ENCODE results near the gene CDS2. TPM values are rescaled to one million over a fixed set of nuclear protein-coding genes. Genes with fewer than 3 reads are reported as not detected.

Gene CDS2
- total RNA-seq, 1 donor from 2014 or later, result 23.4 TPM

GRCh38 chr20:5114403-5114802 is 12.4 kb upstream of the CDS2 start:
- peaks cover 10% of the 10 kb centered on the region for H3K36me3 ChIP-seq (ENCODE audit: control insufficient read depth, insufficient read depth, low read length)
- DNase-seq (ENCODE audit: low read depth), result no peak
- TF ChIP-seq CTCF (IDR thresholded peaks at IDR 0.05; ENCODE audit: insufficient read depth, low read length, severe bottlenecking), result no peak

GRCh38 chr20:5116875-5117274 is 9.9 kb upstream of the CDS2 start:
- no peaks in the 10 kb centered on the region for H3K27me3 ChIP-seq (ENCODE audit: control insufficient read depth, insufficient read depth, low read length)
- no peak for TF ChIP-seq CTCF (IDR thresholded peaks at IDR 0.05; ENCODE audit: insufficient read depth, low read length, severe bottlenecking)
- peaks cover 8% of the 10 kb centered on the region for H3K36me3 ChIP-seq (ENCODE audit: control insufficient read depth, insufficient read depth, low read length)
- DNase-seq (ENCODE audit: low read depth) (no peak), FAIRE-seq (no peak)
- H3K4me3 ChIP-seq (ENCODE audit: low read depth, low read length), result no peak overlapping the region

More at GRCh38 chr20:5114403-5114802, 12.4 kb upstream of the CDS2 start:
- Histone ChIP-seq H3K27me3 (ENCODE audit: control insufficient read depth, insufficient read depth, low read length) (no peaks in the 10 kb centered on the region), H3K4me3 (ENCODE audit: low read depth, low read length) (no peak overlapping the region)
- no peak for FAIRE-seq

- DNase-seq (ENCODE audit: low read depth), result peak; percentile 3
- H3K4me3 ChIP-seq (ENCODE audit: low read depth, low read length), result peak overlapping the region; percentile 55
- FAIRE-seq, result no peak
- H3K36me3 ChIP-seq (ENCODE audit: control insufficient read depth, insufficient read depth, low read length), result peaks cover 8% of the 10 kb centered on the region
- TF ChIP-seq CTCF (IDR thresholded peaks at IDR 0.05; ENCODE audit: insufficient read depth, low read length, severe bottlenecking), result no peak
- no peaks in the 10 kb centered on the region for H3K27me3 ChIP-seq (ENCODE audit: control insufficient read depth, insufficient read depth, low read length)
These were observed 8.3 kb upstream of the CDS2 start for GRCh38 chr20:5118220-5119142.

GRCh38 chr20:5119143-5119434 is 7.7 kb upstream of the CDS2 start:
- peaks cover 8% of the 10 kb centered on the region for H3K36me3 ChIP-seq (ENCODE audit: control insufficient read depth, insufficient read depth, low read length)
- H3K4me3 ChIP-seq (ENCODE audit: low read depth, low read length), result peak overlapping the region; percentile 55
- no peak for TF ChIP-seq CTCF (IDR thresholded peaks at IDR 0.05; ENCODE audit: insufficient read depth, low read length, severe bottlenecking)
- FAIRE-seq, result no peak
- no peak for DNase-seq (ENCODE audit: low read depth)
- no peaks in the 10 kb centered on the region for H3K27me3 ChIP-seq (ENCODE audit: control insufficient read depth, insufficient read depth, low read length)

- H3K36me3 ChIP-seq (ENCODE audit: control insufficient read depth, insufficient read depth, low read length), result peaks cover 8% of the 10 kb centered on the region
- TF ChIP-seq CTCF (IDR thresholded peaks at IDR 0.05; ENCODE audit: insufficient read depth, low read length, severe bottlenecking), result no peak
- FAIRE-seq (no peak), DNase-seq (ENCODE audit: low read depth) (peak; percentile 93)
- peak within 1 kb of the TSS; percentile 55 for H3K4me3 ChIP-seq (ENCODE audit: low read depth, low read length)
- no peaks in the 10 kb centered on the region for H3K27me3 ChIP-seq (ENCODE audit: control insufficient read depth, insufficient read depth, low read length)
These were observed 7.2 kb upstream of the CDS2 start, which contains the start of gene PCNA for GRCh38 chr20:5119435-5120184. PCNA (minus strand) TSS chr20:5119958; CDS start chr20:5119798, 160 bp downstream.
